ENCODE measurements around the gene PDGFD.

GRCh38 chr11:104000798-104001197, 163.1 kb downstream of the PDGFD start:
- TF ChIP-seq CTCF (IDR thresholded peaks at IDR 0.05): no peak
- no peak for TF ChIP-seq POLR2AphosphoS5 (IDR thresholded peaks at IDR 0.05)
- no peak for TF ChIP-seq EP300 (IDR thresholded peaks at IDR 0.05)
- no peak for TF ChIP-seq POLR2A (IDR thresholded peaks at IDR 0.05)
